ENCODE data around the gene NAV3. TPM values are rescaled to one million over a fixed set of nuclear protein-coding genes. Genes with fewer than 3 reads are reported as not detected.
"Not testable (repeated sequence)": the region's sequence is repeated elsewhere in the genome, so short reads cannot be mapped to it uniquely, and the experiment has no call there.

Gene NAV3
- total RNA-seq, 2 donors from 2014 or later = not detected

GRCh38 chr12:78241446-78241845 is 410.8 kb downstream of the NAV3 start:
- Mint-ChIP-seq H3K27ac (no peak overlapping the region), H3K9me3 (peaks cover 13 to 17% of the 10 kb centered on the region in 2 donors), H3K36me3 (no peaks in the 10 kb centered on the region)
- ATAC-seq (no peak), DNase-seq (ENCODE audit: low spot score in 2 of 2) (no peak)

- no peak for ATAC-seq
- Mint-ChIP-seq H3K27ac (no peak overlapping the region), H3K36me3 (no peaks in the 10 kb centered on the region), H3K9me3 (peaks cover 21 to 22% of the 10 kb centered on the region in 2 donors)
- no peak for DNase-seq (ENCODE audit: low spot score in 2 of 2)
Observed at GRCh38 chr12:78244916-78245507, 414.3 kb downstream of the NAV3 start.

DNA sequence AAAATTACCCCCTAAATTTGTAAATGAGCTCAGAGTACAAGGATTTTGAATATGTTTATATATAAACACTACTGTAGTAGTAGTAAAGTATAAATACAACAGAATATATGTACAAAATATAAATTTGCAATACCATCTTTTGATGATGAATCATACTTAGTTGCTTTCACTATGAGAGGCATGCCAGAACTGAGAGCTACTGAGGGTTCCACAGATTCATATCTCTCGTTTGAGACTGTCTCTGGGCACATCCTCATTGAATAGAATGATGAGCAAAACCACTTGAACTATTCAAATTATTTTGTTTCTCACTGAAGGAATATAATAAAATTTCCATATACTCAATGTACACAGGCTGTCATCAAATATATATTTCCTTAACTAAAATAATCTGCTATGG is 417.6 kb downstream of the NAV3 start:
- Mint-ChIP-seq H3K9me3 (peaks cover 11% of the 10 kb centered on the region in 2 donors), H3K36me3 (no peaks in the 10 kb centered on the region), H3K27ac (no peak overlapping the region)
- DNase-seq (ENCODE audit: low spot score in 2 of 2) = no peak
- no peak for ATAC-seq

DNA sequence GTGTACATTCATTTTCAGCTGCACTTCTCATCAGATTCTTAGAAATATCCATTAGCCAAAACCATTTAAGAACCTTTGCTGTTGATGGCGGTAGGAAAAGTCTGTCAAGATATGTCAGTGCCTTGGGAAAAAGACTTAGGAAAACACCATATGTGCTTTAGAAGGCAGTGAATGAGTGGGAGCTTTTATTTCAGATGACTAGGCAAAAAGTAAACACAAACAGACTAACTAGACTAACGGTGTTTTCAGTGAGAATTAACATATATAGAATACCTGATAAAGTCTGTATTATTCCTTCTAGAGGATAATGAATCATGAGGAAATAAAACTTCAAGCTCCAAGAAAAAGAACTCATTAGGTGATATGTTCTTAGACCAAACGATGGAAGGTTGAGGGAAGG is 418.9 kb downstream of the NAV3 start:
- H3K27ac Mint-ChIP-seq = no peak overlapping the region
- H3K9me3 Mint-ChIP-seq = peaks cover 10 to 11% of the 10 kb centered on the region in 2 donors
- ATAC-seq = no peak

GRCh38 chr12:78257662-78258061 is 427.0 kb downstream of the NAV3 start:
- H3K9me3 Mint-ChIP-seq = peaks cover 12 to 17% of the 10 kb centered on the region in 2 donors
- H3K27ac Mint-ChIP-seq; ATAC-seq; H3K36me3 Mint-ChIP-seq; DNase-seq (ENCODE audit: low spot score in 2 of 2): not testable (repeated sequence)

More for the DNA sequence above, 418.9 kb downstream of the NAV3 start:
- DNase-seq (ENCODE audit: low spot score in 2 of 2) = no peak
- no peaks in the 10 kb centered on the region for H3K36me3 Mint-ChIP-seq

DNA sequence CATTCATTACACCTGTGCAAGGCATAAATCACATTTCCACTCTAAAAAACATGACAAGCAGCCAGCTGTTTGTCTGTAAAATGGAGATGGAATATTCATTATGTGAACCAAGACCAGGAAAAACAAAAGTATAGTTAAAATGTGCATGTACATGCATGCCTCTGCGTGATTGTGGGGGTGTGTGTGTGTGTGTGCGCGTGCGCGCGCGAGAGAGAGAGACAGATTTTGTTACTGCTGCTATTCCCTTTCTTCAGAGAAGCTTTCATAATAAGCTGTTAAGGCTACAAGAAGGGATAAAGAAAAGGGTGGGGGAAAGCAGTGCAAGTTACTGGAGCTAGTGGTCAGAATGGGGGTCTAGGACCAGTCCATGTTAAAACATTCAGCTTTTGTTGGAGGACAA is 430.3 kb downstream of the NAV3 start:
- H3K27ac Mint-ChIP-seq = no peak overlapping the region
- DNase-seq (ENCODE audit: low spot score in 2 of 2) (no peak), ATAC-seq (no peak)
- no peaks in the 10 kb centered on the region for H3K36me3 Mint-ChIP-seq
- H3K9me3 Mint-ChIP-seq = peaks cover 11 to 17% of the 10 kb centered on the region in 2 donors

DNA sequence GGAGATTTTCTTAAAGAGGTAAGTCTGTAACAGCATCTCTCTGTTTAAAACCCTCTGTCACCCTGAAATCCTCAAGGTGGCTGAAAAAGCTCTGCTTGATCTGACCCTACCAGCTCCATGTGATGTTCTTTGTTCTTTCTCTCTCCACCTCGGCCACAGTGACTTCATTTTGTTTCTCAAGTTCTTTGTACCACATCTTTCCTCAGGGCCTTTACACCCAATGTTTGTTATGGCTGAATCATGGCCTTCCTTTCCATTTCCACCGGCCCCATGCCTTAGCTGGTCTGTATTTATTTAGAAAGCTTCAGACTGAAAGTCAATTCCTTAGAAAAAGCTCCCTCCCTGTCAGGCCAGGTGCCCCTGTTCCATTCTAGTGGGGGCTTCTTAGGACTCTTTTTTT is 431.2 kb downstream of the NAV3 start:
- no peak for ATAC-seq
- Mint-ChIP-seq H3K27ac (no peak overlapping the region), H3K36me3 (no peaks in the 10 kb centered on the region), H3K9me3 (peaks cover 6 to 12% of the 10 kb centered on the region in 2 donors)
- DNase-seq (ENCODE audit: low spot score in 2 of 2) = no peak
